Measurements from ENCODE around the gene SECISBP2. TPM values are rescaled to one million over a fixed set of nuclear protein-coding genes. Genes with fewer than 3 reads are reported as not detected.
A peak's percentile ranks its signal among the peaks of the same experiment; 100 is the strongest.
"Not testable (repeated sequence)": the region's sequence is repeated elsewhere in the genome, so short reads cannot be mapped to it uniquely, and the experiment has no call there.

SECISBP2 gene
- total RNA-seq, 2 donors from 2014 or later: 43.1 to 63.6 TPM

DNA sequence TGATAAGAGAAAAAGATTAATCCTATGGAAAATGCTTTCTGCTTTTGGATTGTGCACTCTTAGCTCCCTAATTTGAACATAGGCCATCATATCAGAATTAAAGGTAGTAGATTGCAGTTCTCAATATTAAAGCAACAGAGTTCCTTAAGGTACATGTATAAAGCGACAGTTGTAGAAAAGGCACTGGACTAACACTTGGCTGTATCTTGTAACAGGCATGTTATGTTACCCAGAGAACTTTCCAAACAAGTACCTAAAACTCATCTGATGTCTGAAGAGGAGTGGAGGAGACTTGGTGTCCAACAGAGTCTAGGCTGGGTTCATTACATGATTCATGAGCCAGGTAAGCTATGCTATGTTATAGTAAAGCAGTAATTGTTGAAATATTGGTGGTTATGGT is 3.3 kb upstream of the SECISBP2 start:
- H3K4me3 Mint-ChIP-seq: peak overlapping the region; percentile 95
- H3K36me3 Mint-ChIP-seq: peaks cover 22% of the 10 kb centered on the region
- H3K27ac Mint-ChIP-seq: peak overlapping the region; percentile 10 to 50
- ATAC-seq (no peak), DNase-seq (ENCODE audit: low spot score) (no peak)
- peaks cover 33 to 72% of the 10 kb centered on the region in 2 donors for H3K4me1 Mint-ChIP-seq (ENCODE audit: low read depth in 2 of 2)
- H3K9me3 Mint-ChIP-seq: no peaks in the 10 kb centered on the region
- no peaks in the 10 kb centered on the region for H3K27me3 Mint-ChIP-seq

DNA sequence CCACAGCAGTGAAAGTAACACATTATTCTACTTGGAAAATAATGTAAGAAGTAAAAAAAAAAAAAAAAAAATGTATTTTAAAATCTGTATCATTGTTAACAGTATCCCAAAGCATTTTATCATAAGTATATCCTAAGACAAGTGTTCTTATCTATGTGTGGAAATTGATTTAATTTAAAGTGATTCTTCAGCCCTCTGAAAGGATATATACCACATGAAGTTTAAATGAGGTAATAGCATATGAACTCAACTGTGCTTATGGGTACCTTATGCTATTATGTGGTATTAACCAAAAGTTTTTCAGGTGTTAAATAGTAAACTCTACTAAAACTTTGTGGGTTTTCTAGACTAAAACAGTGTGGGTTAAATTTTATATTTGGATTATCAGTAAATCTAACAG is 2.8 kb upstream of the SECISBP2 start:
- no peaks in the 10 kb centered on the region for H3K27me3 Mint-ChIP-seq
- no peak for DNase-seq (ENCODE audit: low spot score)
- H3K4me3 Mint-ChIP-seq: no peak overlapping the region
- H3K9me3 Mint-ChIP-seq: no peaks in the 10 kb centered on the region
- no peak for ATAC-seq
- peaks cover 22% of the 10 kb centered on the region for H3K36me3 Mint-ChIP-seq
- H3K27ac Mint-ChIP-seq: peak overlapping the region in 1 of 2 donors; percentile 10
- peaks cover 33 to 71% of the 10 kb centered on the region in 2 donors for H3K4me1 Mint-ChIP-seq (ENCODE audit: low read depth in 2 of 2)

GRCh38 chr9:89317282-89317681 is 1.0 kb upstream of the SECISBP2 start:
- no peak for ATAC-seq
- no peak for DNase-seq (ENCODE audit: low spot score)
- H3K27ac Mint-ChIP-seq: peak overlapping the region; percentile 90 to 97
- H3K36me3 Mint-ChIP-seq: peaks cover 22% of the 10 kb centered on the region
- H3K4me1 Mint-ChIP-seq (ENCODE audit: low read depth in 2 of 2): peaks cover 26 to 62% of the 10 kb centered on the region in 2 donors
- no peaks in the 10 kb centered on the region for H3K9me3 Mint-ChIP-seq
- H3K27me3 Mint-ChIP-seq: no peaks in the 10 kb centered on the region
- H3K4me3 Mint-ChIP-seq: peak overlapping the region; percentile 90

DNA sequence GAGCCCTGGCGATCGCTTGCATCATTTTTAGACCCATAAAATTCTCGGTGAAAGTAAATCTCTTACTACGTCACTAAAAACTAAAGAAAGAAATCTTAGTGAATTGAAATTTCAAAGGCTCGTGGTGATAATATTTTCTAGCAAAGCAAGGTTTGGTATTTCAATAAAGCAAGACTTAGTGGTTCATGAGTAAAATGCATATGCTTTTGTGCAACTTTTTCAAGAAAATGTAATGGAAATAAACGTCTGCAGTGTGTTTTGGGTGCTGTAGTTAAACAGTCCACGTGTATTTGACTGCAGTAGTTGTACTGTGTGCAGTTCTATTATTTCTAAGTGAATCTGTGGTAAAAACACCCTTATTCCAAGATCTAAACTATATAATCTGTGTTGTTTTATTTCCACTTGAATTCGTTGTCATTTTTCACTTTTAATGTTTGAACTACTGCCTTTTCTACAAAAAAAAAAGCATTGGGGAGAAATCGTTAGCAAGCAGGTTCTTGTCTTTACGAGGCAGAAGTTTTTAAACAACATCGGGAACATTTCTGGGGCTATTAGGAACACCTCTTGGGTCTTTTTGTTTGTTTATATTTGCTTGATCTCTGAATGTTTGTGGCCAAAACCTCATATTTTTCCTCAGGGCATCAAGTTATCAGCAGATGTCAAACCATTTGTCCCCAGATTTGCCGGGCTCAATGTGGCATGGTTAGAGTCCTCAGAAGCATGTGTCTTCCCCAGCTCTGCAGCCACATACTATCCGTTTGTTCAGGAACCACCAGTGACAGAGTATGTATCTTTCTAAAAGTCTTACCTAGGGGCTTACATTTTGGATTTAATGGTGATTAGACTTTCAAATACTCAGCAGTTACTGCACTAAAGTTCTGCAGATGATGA is 960 bp downstream of the SECISBP2 start:
- Mint-ChIP-seq H3K9me3 (no peaks in the 10 kb centered on the region), H3K27ac (peak overlapping the region; percentile 90 to 97), H3K4me3 (peak overlapping the region; percentile 83), H3K4me1 (ENCODE audit: low read depth in 2 of 2) (peaks cover 31 to 64% of the 10 kb centered on the region in 2 donors), H3K27me3 (no peaks in the 10 kb centered on the region), H3K36me3 (peaks cover 17% of the 10 kb centered on the region)
- DNase-seq (ENCODE audit: low spot score) (no peak), ATAC-seq (no peak)

DNA sequence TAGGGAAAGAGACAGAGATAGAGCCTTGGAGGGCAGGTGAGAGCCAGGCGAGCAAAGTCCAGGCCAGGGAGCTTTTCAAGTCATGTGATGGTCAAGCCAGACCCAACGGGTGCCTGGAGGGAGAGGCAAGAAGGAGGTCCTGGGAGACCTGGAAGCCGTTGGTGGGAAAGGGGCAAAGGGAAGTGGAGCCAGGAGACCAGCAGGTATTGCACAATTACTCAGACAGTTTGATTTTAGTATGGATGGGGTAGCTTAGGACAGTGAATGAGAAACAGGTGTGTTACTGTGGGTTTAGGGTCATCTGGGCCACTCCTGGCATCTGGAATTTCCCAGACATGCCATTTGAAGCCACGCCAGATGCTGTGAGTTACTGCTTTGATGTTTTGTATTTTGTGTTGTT is 5.1 kb downstream of the SECISBP2 start:
- Mint-ChIP-seq H3K9me3 (no peaks in the 10 kb centered on the region), H3K27ac (peak overlapping the region; percentile 0 to 1), H3K36me3 (no peaks in the 10 kb centered on the region), H3K4me3 (no peak overlapping the region), H3K4me1 (ENCODE audit: low read depth in 2 of 2) (peaks cover 17 to 39% of the 10 kb centered on the region in 2 donors), H3K27me3 (no peaks in the 10 kb centered on the region)
- DNase-seq (ENCODE audit: low spot score) (no peak), ATAC-seq (no peak)

- peaks cover 10 to 28% of the 10 kb centered on the region in 2 donors for H3K4me1 Mint-ChIP-seq (ENCODE audit: low read depth in 2 of 2)
- no peak for ATAC-seq
- H3K36me3 Mint-ChIP-seq: peaks cover 9% of the 10 kb centered on the region
- no peaks in the 10 kb centered on the region for H3K27me3 Mint-ChIP-seq
- H3K4me3 Mint-ChIP-seq: no peak overlapping the region
- H3K27ac Mint-ChIP-seq: no peak overlapping the region
- DNase-seq (ENCODE audit: low spot score): no peak
- no peaks in the 10 kb centered on the region for H3K9me3 Mint-ChIP-seq
Observed at GRCh38 chr9:89325733-89326132, 7.4 kb downstream of the SECISBP2 start.

DNA sequence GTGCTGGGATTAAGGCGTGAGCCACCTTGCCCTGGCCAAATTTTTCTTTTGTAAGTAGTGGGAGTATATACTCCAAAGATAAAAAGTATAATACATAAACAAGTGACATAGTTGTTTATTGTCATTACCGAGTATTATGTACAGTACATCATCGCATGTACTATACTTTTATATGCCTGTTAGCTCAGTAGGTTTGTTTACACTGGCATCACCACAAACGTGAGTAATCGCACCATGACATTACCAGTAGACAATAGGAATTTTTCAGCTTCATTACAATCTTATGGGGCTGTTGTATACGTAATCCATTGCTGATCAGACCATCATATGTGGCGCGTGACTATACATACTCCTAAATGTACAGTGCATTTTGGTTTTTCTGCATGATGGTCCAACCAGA is 9.8 kb downstream of the SECISBP2 start:
- H3K27me3 Mint-ChIP-seq: no peaks in the 10 kb centered on the region
- DNase-seq (ENCODE audit: low spot score) (no peak), ATAC-seq (no peak)
- no peak overlapping the region for H3K4me3 Mint-ChIP-seq
- no peaks in the 10 kb centered on the region for H3K9me3 Mint-ChIP-seq
- H3K27ac Mint-ChIP-seq: no peak overlapping the region
- H3K36me3 Mint-ChIP-seq: peaks cover 9% of the 10 kb centered on the region
- H3K4me1 Mint-ChIP-seq (ENCODE audit: low read depth in 2 of 2): peaks cover 8 to 16% of the 10 kb centered on the region in 2 donors

GRCh38 chr9:89329917-89330316 is 11.6 kb downstream of the SECISBP2 start:
- ATAC-seq (no peak), DNase-seq (ENCODE audit: low spot score) (no peak)
- Mint-ChIP-seq H3K27me3 (no peaks in the 10 kb centered on the region), H3K27ac (no peak overlapping the region), H3K36me3 (peaks cover 21% of the 10 kb centered on the region), H3K4me3 (no peak overlapping the region), H3K4me1 (ENCODE audit: low read depth in 2 of 2) (peaks cover 0 to 3% of the 10 kb centered on the region in 2 donors), H3K9me3 (no peaks in the 10 kb centered on the region)

DNA sequence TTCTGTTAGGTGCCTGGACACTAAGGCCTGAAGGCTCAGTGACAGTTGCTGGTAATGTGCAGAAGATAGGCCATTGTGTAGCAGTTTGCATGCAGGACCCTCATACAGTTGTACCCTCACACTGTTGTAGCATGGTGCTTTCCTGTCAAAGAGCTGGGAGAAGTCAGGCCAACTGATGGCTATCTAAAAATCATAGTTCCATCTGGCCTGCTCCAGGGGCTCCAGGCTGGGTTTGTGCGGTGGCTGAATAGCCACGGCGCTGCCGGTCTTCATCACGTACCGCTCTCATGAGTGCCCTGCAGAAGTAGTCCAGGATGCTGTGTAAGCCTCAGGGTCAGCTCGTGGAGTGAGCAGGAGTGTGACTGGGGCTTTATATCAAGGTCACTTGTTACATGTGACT is 12.2 kb downstream of the SECISBP2 start:
- H3K27me3 Mint-ChIP-seq: no peaks in the 10 kb centered on the region
- peaks cover 0 to 3% of the 10 kb centered on the region in 2 donors for H3K4me1 Mint-ChIP-seq (ENCODE audit: low read depth in 2 of 2)
- peaks cover 21% of the 10 kb centered on the region for H3K36me3 Mint-ChIP-seq
- no peaks in the 10 kb centered on the region for H3K9me3 Mint-ChIP-seq
- H3K27ac Mint-ChIP-seq: peak overlapping the region in 1 of 2 donors; percentile 54
- no peak for DNase-seq (ENCODE audit: low spot score)
- H3K4me3 Mint-ChIP-seq: no peak overlapping the region
- ATAC-seq: no peak

- DNase-seq (ENCODE audit: low spot score): no peak
- Mint-ChIP-seq H3K9me3 (no peaks in the 10 kb centered on the region), H3K36me3 (peaks cover 56% of the 10 kb centered on the region), H3K27ac (no peak overlapping the region), H3K4me3 (no peak overlapping the region), H3K4me1 (ENCODE audit: low read depth in 2 of 2) (peaks cover 10 to 18% of the 10 kb centered on the region in 2 donors), H3K27me3 (no peaks in the 10 kb centered on the region)
- no peak for ATAC-seq
Observed at GRCh38 chr9:89339807-89340206, 21.5 kb downstream of the SECISBP2 start.

GRCh38 chr9:89340332-89340731 is 22.0 kb downstream of the SECISBP2 start:
- ATAC-seq: no peak

GRCh38 chr9:89342213-89342612 is 23.9 kb downstream of the SECISBP2 start:
- Mint-ChIP-seq H3K4me1 (ENCODE audit: low read depth in 2 of 2) (peaks cover 16 to 25% of the 10 kb centered on the region in 2 donors), H3K27me3 (no peaks in the 10 kb centered on the region), H3K9me3 (no peaks in the 10 kb centered on the region), H3K36me3 (peaks cover 73% of the 10 kb centered on the region), H3K27ac (peak overlapping the region in 1 of 2 donors; percentile 69), H3K4me3 (no peak overlapping the region)
- DNase-seq (ENCODE audit: low spot score): no peak
- no peak for ATAC-seq

More at GRCh38 chr9:89340332-89340731, 22.0 kb downstream of the SECISBP2 start:
- no peak overlapping the region for H3K4me3 Mint-ChIP-seq
- H3K27ac Mint-ChIP-seq: no peak overlapping the region
- no peak for DNase-seq (ENCODE audit: low spot score)
- peaks cover 12 to 22% of the 10 kb centered on the region in 2 donors for H3K4me1 Mint-ChIP-seq (ENCODE audit: low read depth in 2 of 2)
- H3K36me3 Mint-ChIP-seq: peaks cover 61% of the 10 kb centered on the region
- no peaks in the 10 kb centered on the region for H3K27me3 Mint-ChIP-seq
- H3K9me3 Mint-ChIP-seq: no peaks in the 10 kb centered on the region

DNA sequence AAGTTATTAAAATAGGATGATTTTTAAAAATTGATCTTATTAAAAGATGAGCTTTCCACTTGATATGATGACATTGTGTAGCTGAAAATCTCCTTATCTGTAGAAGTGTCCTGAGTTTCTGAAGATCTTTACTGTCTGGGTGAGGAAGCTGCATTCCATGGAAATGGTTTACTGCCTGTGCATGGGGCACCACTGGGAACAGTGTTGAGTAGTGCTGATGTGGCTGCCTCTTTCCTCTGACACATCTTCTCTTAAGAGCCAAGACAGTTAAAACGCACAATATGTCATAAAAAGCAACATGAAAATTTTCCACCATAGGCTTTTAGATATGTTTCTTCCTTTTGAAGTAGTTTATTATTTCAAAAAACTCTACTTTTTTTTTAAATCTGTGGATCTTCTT is 24.6 kb downstream of the SECISBP2 start:
- Mint-ChIP-seq H3K4me3 (no peak overlapping the region), H3K36me3 (peaks cover 67% of the 10 kb centered on the region), H3K27me3 (no peaks in the 10 kb centered on the region), H3K27ac (no peak overlapping the region), H3K4me1 (ENCODE audit: low read depth in 2 of 2) (peaks cover 16 to 22% of the 10 kb centered on the region in 2 donors), H3K9me3 (no peaks in the 10 kb centered on the region)
- DNase-seq (ENCODE audit: low spot score) (no peak), ATAC-seq (no peak)

GRCh38 chr9:89343812-89344211 is 25.5 kb downstream of the SECISBP2 start:
- not testable (repeated sequence) for H3K27me3 Mint-ChIP-seq; H3K9me3 Mint-ChIP-seq; H3K4me3 Mint-ChIP-seq; DNase-seq (ENCODE audit: low spot score)
- peaks cover 16 to 22% of the 10 kb centered on the region in 2 donors for H3K4me1 Mint-ChIP-seq (ENCODE audit: low read depth in 2 of 2)
- H3K27ac Mint-ChIP-seq: peak overlapping the region in 1 of 2 donors; percentile 22
- peaks cover 63% of the 10 kb centered on the region for H3K36me3 Mint-ChIP-seq
- peak in 1 of 2 donors; percentile 46 for ATAC-seq
